ENCODE data around the gene NCOA1.

- TF ChIP-seq CTCF (IDR thresholded peaks at IDR 0.05), result no peak
- no peak for TF ChIP-seq POLR2A (IDR thresholded peaks at IDR 0.05)
Observed at GRCh38 chr2:24720310-24720709, 229.3 kb downstream of the NCOA1 start.
